ENCODE data around the gene NECAB2.
A peak's percentile ranks its signal among the peaks of the same experiment; 100 is the strongest.

NECAB2 gene

DNA sequence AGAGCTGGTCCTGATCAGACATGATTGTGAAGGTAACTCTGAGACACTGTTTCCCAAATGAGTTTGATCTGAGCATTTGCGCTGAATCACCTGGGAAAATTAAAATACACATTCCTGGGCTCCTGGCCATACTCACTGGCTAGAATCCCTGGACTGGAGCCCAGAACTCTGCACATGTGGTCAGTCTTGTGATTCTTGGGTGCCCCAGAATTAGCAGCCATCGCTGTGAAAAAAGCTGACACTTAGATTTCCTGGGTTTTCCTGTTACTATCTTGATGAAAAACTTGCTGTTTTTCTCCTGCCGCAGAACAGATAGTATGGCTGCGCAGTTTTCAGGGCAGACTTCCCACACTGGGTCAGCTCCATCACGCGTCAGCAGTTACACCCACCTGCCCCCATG lies 24.6 kb downstream of the NECAB2 start:
- DNase-seq (ENCODE audit: low read depth in 3 of 3): no peak

DNA sequence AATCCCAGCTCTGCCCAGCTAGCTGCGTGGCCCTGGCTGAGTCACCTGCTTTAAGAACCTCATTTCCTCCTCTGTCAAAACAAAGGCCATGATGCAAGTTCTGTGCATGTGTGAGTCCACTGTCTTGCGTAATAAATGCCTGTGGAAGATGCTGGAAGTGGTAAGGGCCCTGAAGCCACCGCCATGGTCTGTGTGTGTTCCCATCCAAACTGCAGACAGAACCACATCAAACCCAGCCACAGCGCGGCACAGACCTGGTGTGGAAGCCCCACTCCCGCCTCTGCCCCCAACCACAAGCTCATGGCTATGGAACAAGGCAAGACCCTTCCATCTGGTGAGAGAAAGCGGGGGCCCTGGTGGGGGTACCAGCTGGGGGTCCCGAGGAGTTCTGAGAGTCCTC lies 26.0 kb downstream of the NECAB2 start:
- no peak for DNase-seq (ENCODE audit: low read depth in 3 of 3)

GRCh38 chr16:83994703-83995102 lies 26.7 kb downstream of the NECAB2 start:
- no peak for DNase-seq (ENCODE audit: low read depth in 3 of 3)

DNA sequence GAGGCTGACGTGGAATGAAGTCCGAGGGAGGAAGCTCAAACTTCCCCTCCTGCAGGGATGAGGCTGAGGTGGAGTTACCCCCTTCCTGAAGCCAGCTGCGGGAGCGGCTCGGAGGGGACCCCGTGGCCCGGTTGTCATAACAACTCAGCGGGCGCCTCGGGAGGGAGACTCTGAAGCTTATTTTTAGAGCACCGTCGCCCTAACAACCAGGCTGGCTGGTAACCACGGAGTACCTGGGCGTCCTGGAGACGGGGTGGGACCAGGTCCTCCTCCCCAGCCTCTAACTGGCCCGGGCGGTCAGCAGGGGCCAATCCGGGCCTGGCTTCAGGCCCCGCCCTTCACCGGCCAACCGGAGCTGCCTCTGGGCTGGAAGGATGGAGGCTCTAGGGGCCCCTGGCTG lies 27.7 kb downstream of the NECAB2 start:
- DNase-seq (ENCODE audit: low read depth in 3 of 3): no peak

DNA sequence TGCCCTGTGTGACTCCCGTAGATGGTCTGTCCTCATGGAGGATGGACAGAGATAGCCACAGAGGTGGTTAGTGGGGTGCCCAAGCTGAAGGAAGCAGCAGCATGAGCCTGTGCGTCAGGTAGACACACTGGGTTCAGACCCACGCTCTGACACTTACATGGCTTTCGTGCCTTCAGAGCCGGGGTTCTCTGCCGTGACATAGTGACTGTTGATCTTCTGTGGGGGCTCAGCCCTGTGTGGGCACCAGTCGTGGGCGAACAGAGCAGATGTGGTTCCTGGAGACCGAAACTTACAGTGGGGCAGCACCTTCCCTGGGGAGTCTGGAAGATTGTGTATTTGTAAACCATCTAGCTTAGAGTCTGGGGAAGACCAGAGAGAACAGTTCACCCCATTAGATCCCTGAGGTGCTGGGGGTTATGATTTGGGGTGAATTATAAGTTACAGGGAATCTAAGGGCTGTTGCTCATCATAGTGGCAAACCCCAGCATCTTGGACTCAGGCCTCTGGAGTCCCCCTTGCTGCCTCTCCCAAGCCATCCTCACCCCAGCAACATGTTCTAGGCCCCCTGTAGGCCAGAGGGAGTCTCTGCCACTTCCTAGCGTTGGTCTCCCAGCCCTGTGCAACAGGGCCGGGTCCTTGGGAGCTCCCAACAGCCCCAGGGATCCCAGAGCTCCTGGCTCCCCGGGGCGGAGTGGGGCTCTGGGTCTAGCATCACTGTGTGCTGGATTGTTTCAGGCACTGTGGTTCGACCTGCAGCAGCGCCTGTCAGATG lies 28.6 kb downstream of the NECAB2 start:
- no peak for DNase-seq (ENCODE audit: low read depth in 3 of 3)

- DNase-seq (ENCODE audit: low read depth in 3 of 3): no peak
These were observed 30.0 kb downstream of the NECAB2 start for GRCh38 chr16:83998091-83998490.

DNA sequence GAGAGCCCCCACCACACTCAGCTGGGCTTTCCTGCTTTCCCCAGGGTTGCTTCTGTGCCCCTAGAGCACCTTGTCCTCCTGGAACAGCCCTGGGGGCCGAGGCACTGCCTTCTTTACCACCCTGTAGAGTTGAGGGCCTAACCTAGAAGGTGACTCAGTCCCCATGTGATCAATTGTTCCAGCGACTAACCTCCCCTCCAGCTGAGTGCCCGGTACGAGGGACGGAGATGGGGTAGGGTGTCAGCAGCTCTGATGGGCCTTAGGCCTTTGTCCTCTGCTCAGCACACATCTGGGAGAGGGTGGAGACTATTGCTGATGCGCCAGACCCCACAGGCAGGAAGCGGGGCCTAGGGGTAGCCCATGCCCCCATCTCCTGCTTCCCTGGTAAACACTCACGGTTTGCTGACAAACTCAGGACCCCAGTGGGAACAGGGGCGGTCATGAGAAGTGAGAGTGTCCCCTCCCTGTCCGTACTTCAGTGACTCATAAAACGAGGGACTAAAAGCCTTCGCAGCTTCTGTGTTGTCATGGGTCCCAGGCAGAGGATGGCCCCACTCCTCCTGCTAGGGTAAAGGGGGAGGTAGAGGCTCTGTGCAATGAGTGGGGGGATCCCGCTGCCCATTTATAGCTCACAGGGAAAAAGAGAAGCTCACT lies 33.1 kb downstream of the NECAB2 start:
- DNase-seq (ENCODE audit: low read depth in 3 of 3): no peak

- no peak for DNase-seq (ENCODE audit: low read depth in 3 of 3)
These were observed 33.7 kb downstream of the NECAB2 start for GRCh38 chr16:84001726-84002125.

DNA sequence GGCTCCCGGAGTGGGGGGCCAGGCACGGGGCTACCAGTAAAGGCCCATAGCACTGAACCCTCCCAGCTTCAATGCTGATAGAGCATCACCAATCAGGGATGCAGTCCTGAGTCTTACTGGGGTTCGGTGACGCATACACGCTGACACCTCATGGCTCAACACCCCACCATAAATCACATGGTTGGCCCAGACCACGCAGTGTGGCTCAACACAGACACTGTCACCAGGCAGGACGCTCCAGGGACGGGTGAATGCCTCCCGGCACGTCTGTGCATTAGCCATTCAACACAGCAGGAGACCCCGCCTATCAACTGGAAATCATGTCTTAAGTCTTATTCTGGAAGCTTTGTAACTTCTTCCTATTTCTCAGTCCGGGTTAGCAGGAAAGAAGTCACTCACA lies 35.0 kb downstream of the NECAB2 start:
- DNase-seq (ENCODE audit: low read depth in 3 of 3): no peak

GRCh38 chr16:84004442-84004841 lies 36.4 kb downstream of the NECAB2 start:
- DNase-seq (ENCODE audit: low read depth in 3 of 3): no peak

DNA sequence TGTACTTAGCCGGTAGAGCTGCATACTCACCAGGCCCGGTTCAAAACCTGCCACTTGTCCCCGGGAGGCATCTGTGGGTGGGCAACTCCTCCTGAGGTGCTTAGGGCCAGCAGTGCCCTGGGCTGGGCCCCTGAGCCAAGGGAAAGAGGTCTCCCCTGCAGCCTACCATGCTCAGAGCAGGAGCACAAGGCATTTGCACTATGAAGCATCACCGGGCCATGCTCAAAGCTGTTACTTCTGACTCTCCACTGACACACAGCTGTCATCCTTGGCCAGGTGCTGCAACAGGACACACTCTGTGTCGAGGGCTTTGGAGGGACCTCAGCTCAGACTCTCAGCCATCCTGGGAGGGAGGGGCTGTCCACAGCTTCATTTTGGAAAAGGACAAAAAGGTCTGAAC lies 37.3 kb downstream of the NECAB2 start:
- DNase-seq (ENCODE audit: low read depth in 3 of 3): no peak

DNA sequence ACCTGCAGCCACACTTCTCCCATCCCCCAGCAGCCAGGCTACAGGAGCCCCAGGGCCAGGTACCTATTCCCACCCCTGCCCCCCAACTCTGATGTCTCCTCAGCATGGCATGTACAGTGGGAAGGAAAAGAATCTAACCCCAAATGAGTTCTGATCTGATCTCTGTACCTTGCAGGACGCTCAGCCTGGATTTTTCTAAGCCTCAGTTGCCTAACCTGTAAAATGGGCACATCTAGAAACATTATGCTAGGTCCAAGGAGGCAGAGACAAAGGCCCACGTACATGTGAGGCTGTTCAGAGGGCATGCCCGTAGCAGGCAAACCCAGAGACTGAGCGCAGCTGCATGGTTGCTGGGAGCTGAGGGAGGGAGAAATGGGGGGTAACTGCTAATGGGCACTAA lies 39.5 kb downstream of the NECAB2 start:
- no peak for DNase-seq (ENCODE audit: low read depth in 3 of 3)

GRCh38 chr16:84007965-84008364 lies 39.9 kb downstream of the NECAB2 start:
- no peak for DNase-seq (ENCODE audit: low read depth in 3 of 3)

- DNase-seq (ENCODE audit: low read depth in 3 of 3): no peak
These were observed 41.2 kb downstream of the NECAB2 start for GRCh38 chr16:84009282-84009681.

DNA sequence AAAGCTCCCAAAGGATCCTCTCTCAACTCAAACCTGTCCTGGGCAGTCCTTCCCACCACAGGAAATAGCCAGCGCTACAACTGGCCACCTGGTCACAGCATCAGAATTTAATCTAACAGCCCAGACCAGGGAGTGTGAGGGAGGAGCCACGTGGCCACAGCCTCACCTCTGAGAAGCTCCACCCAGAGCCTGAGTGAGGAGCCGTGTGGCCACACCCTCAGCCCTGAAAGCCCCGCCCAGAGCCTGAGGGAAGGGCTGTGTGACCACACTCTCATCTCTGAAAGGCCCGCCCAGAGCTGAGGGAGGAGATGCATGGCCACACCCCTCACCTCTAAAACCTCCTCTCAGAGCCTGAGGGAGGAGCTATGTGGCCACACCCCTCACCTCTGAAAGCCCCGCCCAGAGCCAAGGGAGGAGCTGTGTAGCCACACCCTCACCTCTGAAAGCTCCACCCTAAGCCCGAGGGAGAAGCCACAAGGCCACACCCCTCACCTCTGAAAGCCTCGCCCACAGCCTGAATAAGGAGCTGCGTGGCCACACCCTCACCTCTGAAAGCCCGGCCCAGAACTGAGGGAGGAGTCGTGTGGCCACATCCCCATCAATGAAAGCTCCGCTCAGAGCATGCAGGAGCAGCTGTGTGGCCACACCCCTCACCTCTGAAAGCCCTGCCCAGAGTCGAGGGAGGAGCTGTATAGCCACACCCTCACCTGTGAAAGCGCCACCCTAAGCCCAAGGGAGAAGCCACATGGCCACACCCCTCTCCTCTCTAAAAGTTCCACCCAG lies 45.9 kb downstream of the NECAB2 start:
- peak; percentile 5 to 73 (median 22) for DNase-seq (ENCODE audit: low read depth in 3 of 3)

DNA sequence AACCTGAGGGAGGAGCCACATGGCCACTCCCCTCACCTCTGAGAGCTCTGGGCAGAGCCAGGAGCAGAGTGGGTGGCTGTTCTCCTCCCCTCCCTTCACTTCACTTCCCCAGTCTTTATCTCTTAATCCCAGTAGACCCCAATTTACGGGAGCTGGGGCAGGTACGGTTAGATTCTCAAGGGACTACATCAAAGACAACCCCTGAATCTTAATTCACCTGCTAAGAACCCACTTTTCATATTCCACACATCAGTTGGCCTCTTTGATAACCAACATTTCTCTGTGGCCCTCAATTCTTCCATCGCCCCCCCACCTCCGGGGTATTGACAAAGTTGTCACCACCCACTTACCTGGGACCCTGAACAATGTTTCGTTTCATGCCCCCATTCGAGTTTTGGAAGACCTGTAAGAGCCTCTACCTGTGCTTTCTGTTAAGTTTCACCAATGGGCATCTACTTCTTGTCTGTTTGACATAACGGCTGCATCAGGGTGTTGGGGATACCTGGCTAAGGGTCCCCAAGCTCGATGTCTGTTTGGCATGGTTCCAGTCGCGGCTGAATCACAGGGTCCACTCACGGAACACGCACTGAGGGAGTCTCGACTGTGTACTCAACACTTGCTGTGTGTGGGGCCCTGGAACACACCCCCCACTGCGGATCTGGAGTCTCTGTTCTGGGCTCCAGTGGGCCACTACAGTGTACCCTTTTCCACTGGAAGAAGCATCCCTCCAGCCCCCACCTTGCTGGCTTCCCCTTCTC lies 46.7 kb downstream of the NECAB2 start:
- no peak for DNase-seq (ENCODE audit: low read depth in 3 of 3)

GRCh38 chr16:84015399-84015798 lies 47.4 kb downstream of the NECAB2 start:
- no peak for DNase-seq (ENCODE audit: low read depth in 3 of 3)

DNA sequence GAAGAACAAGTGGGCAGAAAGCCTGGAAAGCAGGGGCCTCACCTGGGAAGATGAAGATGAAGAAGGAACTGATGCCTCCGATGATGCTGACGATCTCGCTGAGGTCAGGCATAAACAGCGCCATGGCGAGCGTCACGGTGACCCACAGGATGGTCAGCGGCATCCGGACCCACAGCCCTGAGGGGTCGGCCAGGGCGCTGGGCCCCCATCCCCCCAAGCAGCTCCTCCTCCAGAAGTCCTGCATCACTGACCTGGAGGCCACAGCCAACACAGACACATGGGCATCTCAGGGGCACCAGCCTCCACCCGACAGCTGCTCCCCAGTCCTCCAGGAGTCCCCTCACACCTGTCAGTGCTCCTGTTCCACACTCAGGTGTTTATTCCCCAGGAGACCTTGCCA lies 48.4 kb downstream of the NECAB2 start:
- DNase-seq (ENCODE audit: low read depth in 3 of 3): no peak

DNA sequence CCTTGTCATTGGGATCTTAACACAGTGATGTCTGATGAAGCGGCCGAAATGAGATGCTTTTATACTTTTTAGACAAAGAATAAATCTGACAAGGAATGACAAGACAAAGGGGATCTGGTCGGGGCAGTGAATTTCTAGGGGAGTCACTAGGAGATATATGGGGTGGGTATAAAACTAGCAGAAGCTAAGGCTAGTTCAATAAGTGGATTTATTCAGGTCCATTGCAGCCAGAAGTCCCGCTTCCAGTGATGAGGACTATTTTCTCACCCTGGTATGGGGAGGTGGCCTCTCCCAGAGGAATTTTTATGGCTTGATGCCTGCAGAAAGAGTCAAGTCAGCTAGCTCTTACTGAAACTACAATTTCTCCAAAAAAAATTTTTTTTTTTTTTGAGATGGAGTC lies 50.7 kb downstream of the NECAB2 start:
- DNase-seq (ENCODE audit: low read depth in 3 of 3): no peak

GRCh38 chr16:84020353-84020752 lies 52.3 kb downstream of the NECAB2 start:
- no peak for DNase-seq (ENCODE audit: low read depth in 3 of 3)

GRCh38 chr16:84021488-84021887 lies 53.4 kb downstream of the NECAB2 start:
- DNase-seq (ENCODE audit: low read depth in 3 of 3): no peak

DNA sequence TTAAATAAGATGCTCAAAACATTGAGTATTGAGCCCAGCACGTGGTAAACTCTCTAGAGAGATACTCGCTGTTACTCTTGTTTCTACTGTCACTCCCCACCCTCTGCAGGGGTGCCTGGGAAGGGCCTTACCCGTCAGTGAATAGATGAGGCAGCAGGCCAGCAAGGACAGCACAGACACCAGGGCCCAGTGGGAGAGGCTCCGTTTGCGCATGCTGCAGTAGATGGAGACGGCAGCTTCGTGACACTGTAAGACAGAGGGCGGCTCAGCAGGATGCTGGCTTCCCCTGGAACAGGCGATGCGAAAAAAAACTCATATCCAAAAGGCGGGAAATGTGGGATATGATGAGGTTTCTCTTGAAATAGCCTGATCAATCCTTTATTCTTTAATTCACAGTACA lies 54.6 kb downstream of the NECAB2 start:
- no peak for DNase-seq (ENCODE audit: low read depth in 3 of 3)

Data from stimulated activated CD4-positive, alpha-beta T cell treated with anti-CD3 and anti-CD28 coated beads, TNF-alpha, amount 100 ng/mL, for 24 hours (primary cell).